Right lobe of liver (tissue), 6 donors: ENCODE data around the gene MIB1. TPM values are rescaled to one million over a fixed set of nuclear protein-coding genes. Genes with fewer than 3 reads are reported as not detected.
"Not testable (repeated sequence)": the region's sequence is repeated elsewhere in the genome, so short reads cannot be mapped to it uniquely, and the experiment has no call there.

Experiments used
- ATAC-seq, 4 donors: fragments of 200-7000 bp; cut with Tn5 transposase; one replicate each; pipeline ENCODE4 v1.9.1; 2020; ENCODE audit warnings: mild to moderate bottlenecking in 4 of 4, moderate library complexity in 4 of 4
- DNase-seq, 3 donors: peaks; one replicate each; pipeline ENCODE4 v3.0.0-alpha.2; 2020
- H3K27ac ChIP-seq, 3 donors: fragments of 200-600 bp; one replicate each; pipeline ENCODE4 v1.8.0; 2022
- H3K27me3 ChIP-seq, 2 donors: fragments of 200-600 bp; one replicate each; pipeline ENCODE4 v1.8.0; 2022
- H3K36me3 ChIP-seq, 4 donors: fragments of 200-600 bp; sonication (generic) in 1 of 4; one replicate each; pipeline versions ENCODE4 v1.5.1 to v1.8.0; 2017 to 2022; ENCODE audit warnings: control low read depth in 1 of 4
- H3K4me1 ChIP-seq, 4 donors: fragments of 200-600 bp; sonication (generic) in 1 of 4; one replicate each; pipeline versions ENCODE4 v1.5.1 to v1.8.0; 2017 to 2022; ENCODE audit warnings: control low read depth in 1 of 4
- H3K4me3 ChIP-seq, 3 donors: fragments of 200-600 bp; one replicate each; pipeline ENCODE4 v1.8.0; 2022
- H3K9me3 ChIP-seq, 4 donors: fragments of 200-600 bp; sonication (generic) in 1 of 4; one replicate each; pipeline versions ENCODE4 v1.5.1 to v1.8.0; 2017 to 2022; ENCODE audit warnings: control low read depth in 1 of 4
- CTCF ChIP-seq, 4 donors: fragments of 200-600 bp in 3 of 4; fragments of 450-650 bp in 1 of 4; IDR thresholded peaks; one replicate each; pipeline versions ENCODE4 v1.5.1 to v1.8.0; 2016 to 2022; ENCODE audit warnings: antibody characterized with exemption in 4 of 4, mild to moderate bottlenecking in 2 of 4
- POLR2A ChIP-seq: fragments of 450-650 bp; IDR thresholded peaks from one replicate; pipeline ENCODE4 v1.6.1; 2017; ENCODE audit warnings: antibody characterized with exemption, mild to moderate bottlenecking
- WGBS: methylation state at CpG from one replicate; pipeline ENCODE4 v1.1.6; 2018; ENCODE audit warnings: low coverage, low lambda C conversion rate; ENCODE audit not compliant: insufficient coverage; ENCODE audit errors: missing lambda C conversion rate; 5-methylcytosine and 5-hydroxymethylcytosine counted together
- intact Hi-C, 2 donors: fragments of 100-400 bp; cut with DNase I; formaldehyde crosslinking; loops; one replicate each; pipeline versions ENCODE4 v1.11.2 to v1.14.1; 2022
- total RNA-seq, 6 experiments: library from RNA; depleted of rRNA in 2 of 6; stranded (reverse); fragments of >200 nt in 2 of 6; fragmentation: NEBNext Ultra II Directional in 3 of 6; extraction: Animal tissue kit (Norgen Biotek cat#: 25700) in 3 of 6; gene quantifications; one replicate each; pipeline versions ENCODE4 v1.1.0 to v1.2.4, GENCODE V29; 2016 to 2023
- donor health status: DM: no; HTN: yes; CAD: no.
- donor health status: DM: no; HTN: no; CAD: no.
- donor health status: DM: no; HTN: no; CAD: no.
- donor health status: DM: no; HTN: yes; CAD: no.
- donor health status: DM: no; HTN: yes; CAD: no.

The MIB1 gene
- total RNA-seq, 6 experiments from 2014 or later: 10.6 to 17.1 (median 14.6) TPM

- Histone ChIP-seq H3K36me3 (no peaks in the 10 kb centered on the region), H3K4me1 (peaks cover 0 to 14% (median 4%) of the 10 kb centered on the region in 4 donors), H3K9me3 (no peaks in the 10 kb centered on the region), H3K27me3 (no peaks in the 10 kb centered on the region), H3K4me3 (peak overlapping the region; percentile 67 to 80 (median 72)), H3K27ac (peak overlapping the region; percentile 95)
- TF ChIP-seq CTCF (IDR thresholded peaks at IDR 0.05) (no peak), POLR2A (no peak)
- ATAC-seq (peak in 3 of 4 donors; percentile 1 to 6 (median 5)), DNase-seq (no peak)
- intact Hi-C loops: no loop called here
- 2% methylated on average over 15 of the region's 17 CpGs for WGBS
Observed at GRCh38 chr18:21703241-21703820, 37.3 kb upstream of the MIB1 start.

GRCh38 chr18:21704603-21705364 is 35.8 kb upstream of the MIB1 start, which contains the start of gene ABHD3:
ABHD3 (minus strand) TSS chr18:21704774; CDS start chr18:21704665, 109 bp downstream.
- H3K4me1 ChIP-seq: peaks cover 0 to 7% (median 0%) of the 10 kb centered on the region in 4 donors
- H3K36me3 ChIP-seq: no peaks in the 10 kb centered on the region
- TF ChIP-seq CTCF (IDR thresholded peaks at IDR 0.05) (peak in 3 of 4 donors; percentile 11 to 63 (median 20)), POLR2A (peak; percentile 99)
- no peaks in the 10 kb centered on the region for H3K9me3 ChIP-seq
- no peaks in the 10 kb centered on the region for H3K27me3 ChIP-seq
- H3K4me3 ChIP-seq: peak within 1 kb of the TSS; percentile 67 to 80 (median 72)
- ATAC-seq (peak; percentile 95 to 99 (median 97)), DNase-seq (peak; percentile 97 to 98 (median 98))
- whole genome bisulfite sequencing: 2% methylated on average over 5 of the region's 60 CpGs
- intact Hi-C loops: no loop called here
- peak within 1 kb of the TSS; percentile 95 for H3K27ac ChIP-seq

- no peak for ATAC-seq
- H3K27me3 ChIP-seq: no peaks in the 10 kb centered on the region
- H3K27ac ChIP-seq: no peak overlapping the region
- peaks cover 0 to 7% (median 0%) of the 10 kb centered on the region in 4 donors for H3K4me1 ChIP-seq
- no peak overlapping the region for H3K4me3 ChIP-seq
- intact Hi-C loops: no loop called here
- H3K36me3 ChIP-seq: no peaks in the 10 kb centered on the region
- DNase-seq: peak in 1 of 3 donors; percentile 60
- TF ChIP-seq POLR2A: no peak
- TF ChIP-seq CTCF (IDR thresholded peaks at IDR 0.05): no peak
- no peaks in the 10 kb centered on the region for H3K9me3 ChIP-seq
- no CpG with 5 or more reads among the region's 28 CpGs for WGBS
Observed at GRCh38 chr18:21706386-21706865, 34.2 kb upstream of the MIB1 start.

- H3K27ac ChIP-seq, H3K9me3 ChIP-seq, H3K36me3 ChIP-seq, ATAC-seq, DNase-seq, intact Hi-C loops, H3K27me3 ChIP-seq, H3K4me1 ChIP-seq, H3K4me3 ChIP-seq: not testable (repeated sequence)
- WGBS: 64% methylated on average over 2 of the region's 7 CpGs
Observed at GRCh38 chr18:21707130-21707529, 33.5 kb upstream of the MIB1 start.

GRCh38 chr18:21714474-21714873 is 26.1 kb upstream of the MIB1 start:
- 100% methylated on average over 1 of the region's 1 CpG for WGBS
- no peak for TF ChIP-seq POLR2A
- TF ChIP-seq CTCF (IDR thresholded peaks at IDR 0.05): no peak
- no peaks in the 10 kb centered on the region for H3K9me3 ChIP-seq
- intact Hi-C loops: no loop called here
- DNase-seq: no peak
- H3K36me3 ChIP-seq: no peaks in the 10 kb centered on the region
- H3K27ac ChIP-seq: no peak overlapping the region
- H3K27me3 ChIP-seq: no peaks in the 10 kb centered on the region
- H3K4me3 ChIP-seq: no peak overlapping the region
- no peak for ATAC-seq
- no peaks in the 10 kb centered on the region for H3K4me1 ChIP-seq
